ENCODE measurements around the gene CNPPD1.
A peak's percentile ranks its signal among the peaks of the same experiment; 100 is the strongest.

CNPPD1 gene

DNA sequence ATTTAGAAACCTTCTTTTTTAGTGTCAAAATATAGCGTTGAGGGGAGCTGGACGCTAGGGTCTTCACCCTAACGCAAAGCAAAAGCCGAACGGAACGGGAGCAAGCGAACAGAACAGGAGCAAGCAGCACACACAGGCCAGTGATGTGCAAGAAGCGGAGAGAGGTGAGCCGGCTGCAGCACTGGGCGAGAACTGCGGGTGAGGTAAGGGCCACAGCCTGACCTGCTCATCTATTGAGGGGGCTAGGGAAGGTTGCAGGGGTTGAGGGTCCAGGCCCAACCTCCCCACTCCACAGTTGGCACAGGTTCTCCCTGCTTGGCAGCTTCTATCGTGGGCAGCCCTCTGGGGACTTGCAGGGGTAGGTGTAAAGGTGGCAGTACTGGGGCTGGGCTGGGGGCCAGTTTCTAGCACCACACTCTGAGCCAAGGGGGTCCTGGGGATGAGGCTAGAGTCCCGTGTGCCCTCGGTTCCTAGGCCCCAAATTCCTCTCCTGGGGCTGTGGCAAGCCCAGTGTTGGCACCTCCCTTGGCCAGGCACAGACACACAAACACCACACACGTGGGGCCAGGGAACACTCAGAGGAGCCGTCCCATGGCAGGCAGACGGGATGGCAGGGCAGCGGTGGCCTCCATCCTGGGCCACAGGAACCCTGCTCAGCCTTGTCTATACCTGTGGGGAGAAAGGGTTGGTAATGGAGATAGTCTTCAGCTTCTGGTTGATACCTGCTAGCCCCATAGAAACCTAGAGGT, 43.2 kb upstream of the CNPPD1 start:
- TF ChIP-seq, protein P1, sequence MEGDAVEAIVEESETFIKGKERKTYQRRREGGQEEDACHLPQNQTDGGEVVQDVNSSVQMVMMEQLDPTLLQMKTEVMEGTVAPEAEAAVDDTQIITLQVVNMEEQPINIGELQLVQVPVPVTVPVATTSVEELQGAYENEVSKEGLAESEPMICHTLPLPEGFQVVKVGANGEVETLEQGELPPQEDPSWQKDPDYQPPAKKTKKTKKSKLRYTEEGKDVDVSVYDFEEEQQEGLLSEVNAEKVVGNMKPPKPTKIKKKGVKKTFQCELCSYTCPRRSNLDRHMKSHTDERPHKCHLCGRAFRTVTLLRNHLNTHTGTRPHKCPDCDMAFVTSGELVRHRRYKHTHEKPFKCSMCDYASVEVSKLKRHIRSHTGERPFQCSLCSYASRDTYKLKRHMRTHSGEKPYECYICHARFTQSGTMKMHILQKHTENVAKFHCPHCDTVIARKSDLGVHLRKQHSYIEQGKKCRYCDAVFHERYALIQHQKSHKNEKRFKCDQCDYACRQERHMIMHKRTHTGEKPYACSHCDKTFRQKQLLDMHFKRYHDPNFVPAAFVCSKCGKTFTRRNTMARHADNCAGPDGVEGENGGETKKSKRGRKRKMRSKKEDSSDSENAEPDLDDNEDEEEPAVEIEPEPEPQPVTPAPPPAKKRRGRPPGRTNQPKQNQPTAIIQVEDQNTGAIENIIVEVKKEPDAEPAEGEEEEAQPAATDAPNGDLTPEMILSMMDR (IDR thresholded peaks at IDR 0.05; ENCODE audit: low read depth, low read length), result no peak
- Histone ChIP-seq H3K36me3 (peaks cover 76% of the 10 kb centered on the region), H3K4me3 (ENCODE audit: low read depth, low read length) (no peak overlapping the region), H3K27me3 (ENCODE audit: insufficient read depth, low read depth, severe bottlenecking) (no peaks in the 10 kb centered on the region), H3K27ac (no peak overlapping the region; the same call in 1 of the 2 replicates), H3K9me3 (ENCODE audit: severe bottlenecking) (no peaks in the 10 kb centered on the region)
- no peak for DNase-seq

DNA sequence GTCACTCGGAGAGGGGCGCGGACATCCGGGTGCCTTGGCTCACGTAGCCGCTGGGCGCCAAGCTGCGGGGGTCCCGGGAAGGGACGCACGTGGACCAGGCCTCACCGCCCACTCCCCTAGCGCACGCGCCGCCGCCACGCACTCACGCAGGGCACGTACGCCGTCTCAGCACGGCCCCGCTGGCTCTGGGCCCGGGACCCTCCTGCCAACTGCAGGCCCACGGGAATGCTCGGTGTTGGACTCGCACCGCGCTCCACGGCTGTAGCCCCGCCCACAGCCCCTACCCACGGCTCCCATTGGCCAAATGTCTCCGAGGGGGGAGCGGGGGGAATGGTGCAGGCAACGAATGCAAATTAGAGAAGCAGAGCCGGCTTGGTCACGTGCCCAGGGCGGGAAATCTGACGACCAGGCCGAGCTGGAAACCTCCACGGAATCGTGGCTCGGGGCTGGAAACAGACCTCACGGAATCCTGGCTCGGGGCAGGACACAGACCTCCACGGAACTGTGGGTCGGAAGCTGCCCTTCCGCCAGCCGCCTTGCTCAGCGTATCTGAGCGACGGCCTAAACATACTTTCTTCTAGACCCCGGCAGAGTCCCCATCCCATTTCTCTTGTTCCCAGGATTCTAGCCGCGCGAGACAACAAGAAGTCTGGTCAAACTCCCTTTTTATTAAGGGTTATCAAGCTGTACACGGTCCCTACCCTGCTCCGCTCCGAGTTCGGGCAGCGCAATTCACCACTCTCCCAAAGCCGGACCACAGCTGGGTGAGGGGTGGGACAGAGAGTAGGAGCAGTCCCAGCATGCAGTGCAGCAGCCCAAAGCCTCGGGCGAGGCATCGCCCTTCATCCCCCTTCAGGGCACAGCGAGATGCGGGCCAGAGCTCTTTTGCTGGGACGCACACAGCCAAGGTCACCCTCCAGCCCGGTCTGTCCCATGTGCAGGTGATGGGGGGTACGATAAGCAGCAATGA, 42.3 kb upstream of the CNPPD1 start, which contains the start of gene ABCB6:
Gene ABCB6, minus strand, starts transcription at position 227 of the 970 bp plus-strand sequence. CDS start 285 bp downstream, outside the sequence.
- Histone ChIP-seq H3K27ac (peak within 1 kb of the TSS; percentile 91), H3K27me3 (ENCODE audit: insufficient read depth, low read depth, severe bottlenecking) (no peaks in the 10 kb centered on the region), H3K9me3 (ENCODE audit: severe bottlenecking) (no peaks in the 10 kb centered on the region), H3K4me3 (ENCODE audit: low read depth, low read length) (peak within 1 kb of the TSS; percentile 64), H3K36me3 (peaks cover 76% of the 10 kb centered on the region)
- peak; percentile 98 for DNase-seq
- TF ChIP-seq, protein P1 (IDR thresholded peaks at IDR 0.05; ENCODE audit: low read depth, low read length), result no peak

DNA sequence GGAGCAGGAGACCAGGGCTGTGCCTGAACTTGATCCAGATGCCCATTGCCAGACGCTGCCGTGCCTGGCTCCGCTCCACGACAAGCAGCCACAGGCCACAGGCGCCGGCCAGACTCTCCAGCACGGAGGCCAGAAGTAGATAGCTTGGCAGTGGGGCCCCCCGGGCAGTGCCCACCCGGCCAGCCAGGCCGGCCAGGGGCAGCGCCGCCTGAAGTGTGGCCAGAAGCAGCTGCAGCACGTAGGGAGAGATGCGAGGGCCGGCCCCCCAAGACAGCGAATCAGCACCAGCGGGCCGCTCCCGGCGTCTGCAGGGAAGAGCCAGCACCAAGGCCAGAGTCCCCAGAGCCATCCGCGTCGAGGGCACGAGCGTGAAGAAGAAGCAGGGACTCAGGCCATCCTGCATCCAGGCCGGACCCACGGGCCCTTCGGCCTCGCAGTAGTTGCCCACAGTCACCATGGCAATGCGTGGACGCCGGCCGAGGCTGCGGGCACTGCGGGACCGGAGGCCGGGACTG, 41.5 kb upstream of the CNPPD1 start:
- peak; percentile 55 for DNase-seq
- Histone ChIP-seq H3K27me3 (ENCODE audit: insufficient read depth, low read depth, severe bottlenecking) (no peaks in the 10 kb centered on the region), H3K36me3 (peaks cover 76% of the 10 kb centered on the region), H3K9me3 (ENCODE audit: severe bottlenecking) (no peaks in the 10 kb centered on the region), H3K4me3 (ENCODE audit: low read depth, low read length) (peak overlapping the region; percentile 64), H3K27ac (peak overlapping the region; percentile 91)
- TF ChIP-seq, protein P1 (IDR thresholded peaks at IDR 0.05; ENCODE audit: low read depth, low read length), result no peak

DNA sequence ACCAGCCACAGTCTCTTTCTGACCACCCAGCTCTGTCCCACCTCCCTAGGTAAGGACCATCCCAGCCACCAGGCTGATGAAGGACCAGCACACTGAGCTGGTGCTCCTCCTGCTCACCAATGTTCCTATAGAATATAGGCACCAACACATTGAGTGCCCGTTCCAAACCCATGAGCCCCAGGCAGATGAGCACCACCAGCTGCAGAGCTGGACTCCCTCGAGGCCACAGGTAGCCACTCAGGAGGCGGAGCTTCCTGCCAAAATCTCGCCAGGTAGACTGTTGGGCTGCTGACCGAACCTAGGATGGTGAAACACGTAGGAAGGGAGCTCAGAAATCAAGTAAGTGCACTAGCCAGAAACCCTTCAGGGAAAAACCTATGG, 39.8 kb upstream of the CNPPD1 start:
- no peak for DNase-seq
- TF ChIP-seq, protein P1 (IDR thresholded peaks at IDR 0.05; ENCODE audit: low read depth, low read length), result no peak
- Histone ChIP-seq H3K27me3 (ENCODE audit: insufficient read depth, low read depth, severe bottlenecking) (no peaks in the 10 kb centered on the region), H3K4me3 (ENCODE audit: low read depth, low read length) (no peak overlapping the region), H3K9me3 (ENCODE audit: severe bottlenecking) (no peaks in the 10 kb centered on the region), H3K36me3 (peaks cover 76% of the 10 kb centered on the region), H3K27ac (no peak overlapping the region; the same call in 1 of the 2 replicates)

DNA sequence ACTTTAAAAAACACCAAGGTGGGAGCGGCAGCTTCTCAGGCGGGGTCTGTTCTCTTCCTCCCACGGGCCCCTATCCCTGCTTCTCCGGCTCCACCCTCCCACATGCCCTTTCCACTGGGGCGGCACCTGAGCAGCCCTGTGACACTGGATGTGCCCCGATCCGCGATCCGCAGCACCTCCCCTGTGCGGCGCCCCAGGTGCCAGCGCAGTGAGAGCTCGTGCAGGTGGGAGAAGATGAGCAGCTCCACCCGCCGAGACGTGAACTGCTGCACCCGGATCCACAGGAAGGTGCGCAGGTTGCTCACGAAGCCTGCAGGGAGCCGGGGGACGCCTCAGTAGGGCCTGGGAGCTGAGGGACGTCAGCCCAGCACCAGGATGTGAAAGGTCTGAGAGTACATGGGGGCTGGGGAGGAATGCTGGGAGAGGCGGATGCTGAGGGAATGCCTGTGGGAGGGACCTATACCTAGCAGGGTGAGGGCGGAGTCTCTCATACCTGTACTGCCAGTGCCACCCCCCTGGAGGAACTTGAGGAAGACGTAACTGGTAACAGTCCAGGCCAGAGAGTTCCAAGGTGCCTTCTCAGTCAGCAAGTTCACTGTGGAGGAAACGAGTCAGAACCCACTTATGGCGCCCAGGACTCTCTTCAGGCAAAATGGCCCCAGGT, 39.3 kb upstream of the CNPPD1 start:
- Histone ChIP-seq H3K9me3 (ENCODE audit: severe bottlenecking) (no peaks in the 10 kb centered on the region), H3K36me3 (peaks cover 74% of the 10 kb centered on the region), H3K4me3 (ENCODE audit: low read depth, low read length) (no peak overlapping the region), H3K27ac (no peak overlapping the region; the same call in 1 of the 2 replicates), H3K27me3 (ENCODE audit: insufficient read depth, low read depth, severe bottlenecking) (no peaks in the 10 kb centered on the region)
- TF ChIP-seq, protein P1 (IDR thresholded peaks at IDR 0.05; ENCODE audit: low read depth, low read length), result no peak
- no peak for DNase-seq
